ENCODE measurements around the gene HK1. TPM values are rescaled to one million over a fixed set of nuclear protein-coding genes. Genes with fewer than 3 reads are reported as not detected.

The HK1 gene
- total and polyA plus RNA-seq, 2 of the 13 experiments (the other 11 are each of a cell fraction or from before 2014, with no cell fraction given), result 0.29 to 1.5 TPM

DNA sequence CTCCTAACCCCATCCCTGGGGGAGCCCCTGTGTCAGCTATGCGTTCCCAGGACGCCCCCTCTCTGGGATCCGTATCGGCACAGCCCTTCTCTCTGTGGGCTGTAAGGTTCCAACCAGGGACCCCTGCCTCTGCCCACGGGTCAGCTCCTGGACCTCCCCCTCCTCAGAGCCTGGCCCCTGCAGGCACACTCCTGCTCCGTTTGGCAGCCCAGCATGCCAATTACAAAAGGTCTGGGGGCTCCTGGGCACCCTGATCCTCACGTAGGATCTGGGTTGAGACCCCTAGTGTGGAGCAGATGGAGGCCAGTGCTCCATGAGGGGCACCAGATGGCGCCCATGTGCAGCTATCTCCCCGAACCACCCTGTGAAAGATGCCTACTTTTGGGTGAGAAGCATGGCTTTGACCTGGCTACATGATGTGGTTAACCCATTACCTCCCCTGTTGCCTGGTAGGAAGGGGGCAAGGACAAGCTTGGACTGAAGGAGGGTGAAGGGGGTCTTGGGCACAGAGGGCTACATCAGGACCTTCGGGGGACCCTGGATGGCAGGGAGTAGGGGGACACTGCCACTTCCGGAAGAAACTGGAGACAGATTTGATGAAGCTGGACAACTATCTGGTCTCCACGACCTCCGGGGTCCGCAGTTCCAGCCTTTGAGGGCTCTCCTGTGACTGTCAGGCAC, 129.5 kb downstream of the HK1 start (continued):
- TF ChIP-seq, protein P1, sequence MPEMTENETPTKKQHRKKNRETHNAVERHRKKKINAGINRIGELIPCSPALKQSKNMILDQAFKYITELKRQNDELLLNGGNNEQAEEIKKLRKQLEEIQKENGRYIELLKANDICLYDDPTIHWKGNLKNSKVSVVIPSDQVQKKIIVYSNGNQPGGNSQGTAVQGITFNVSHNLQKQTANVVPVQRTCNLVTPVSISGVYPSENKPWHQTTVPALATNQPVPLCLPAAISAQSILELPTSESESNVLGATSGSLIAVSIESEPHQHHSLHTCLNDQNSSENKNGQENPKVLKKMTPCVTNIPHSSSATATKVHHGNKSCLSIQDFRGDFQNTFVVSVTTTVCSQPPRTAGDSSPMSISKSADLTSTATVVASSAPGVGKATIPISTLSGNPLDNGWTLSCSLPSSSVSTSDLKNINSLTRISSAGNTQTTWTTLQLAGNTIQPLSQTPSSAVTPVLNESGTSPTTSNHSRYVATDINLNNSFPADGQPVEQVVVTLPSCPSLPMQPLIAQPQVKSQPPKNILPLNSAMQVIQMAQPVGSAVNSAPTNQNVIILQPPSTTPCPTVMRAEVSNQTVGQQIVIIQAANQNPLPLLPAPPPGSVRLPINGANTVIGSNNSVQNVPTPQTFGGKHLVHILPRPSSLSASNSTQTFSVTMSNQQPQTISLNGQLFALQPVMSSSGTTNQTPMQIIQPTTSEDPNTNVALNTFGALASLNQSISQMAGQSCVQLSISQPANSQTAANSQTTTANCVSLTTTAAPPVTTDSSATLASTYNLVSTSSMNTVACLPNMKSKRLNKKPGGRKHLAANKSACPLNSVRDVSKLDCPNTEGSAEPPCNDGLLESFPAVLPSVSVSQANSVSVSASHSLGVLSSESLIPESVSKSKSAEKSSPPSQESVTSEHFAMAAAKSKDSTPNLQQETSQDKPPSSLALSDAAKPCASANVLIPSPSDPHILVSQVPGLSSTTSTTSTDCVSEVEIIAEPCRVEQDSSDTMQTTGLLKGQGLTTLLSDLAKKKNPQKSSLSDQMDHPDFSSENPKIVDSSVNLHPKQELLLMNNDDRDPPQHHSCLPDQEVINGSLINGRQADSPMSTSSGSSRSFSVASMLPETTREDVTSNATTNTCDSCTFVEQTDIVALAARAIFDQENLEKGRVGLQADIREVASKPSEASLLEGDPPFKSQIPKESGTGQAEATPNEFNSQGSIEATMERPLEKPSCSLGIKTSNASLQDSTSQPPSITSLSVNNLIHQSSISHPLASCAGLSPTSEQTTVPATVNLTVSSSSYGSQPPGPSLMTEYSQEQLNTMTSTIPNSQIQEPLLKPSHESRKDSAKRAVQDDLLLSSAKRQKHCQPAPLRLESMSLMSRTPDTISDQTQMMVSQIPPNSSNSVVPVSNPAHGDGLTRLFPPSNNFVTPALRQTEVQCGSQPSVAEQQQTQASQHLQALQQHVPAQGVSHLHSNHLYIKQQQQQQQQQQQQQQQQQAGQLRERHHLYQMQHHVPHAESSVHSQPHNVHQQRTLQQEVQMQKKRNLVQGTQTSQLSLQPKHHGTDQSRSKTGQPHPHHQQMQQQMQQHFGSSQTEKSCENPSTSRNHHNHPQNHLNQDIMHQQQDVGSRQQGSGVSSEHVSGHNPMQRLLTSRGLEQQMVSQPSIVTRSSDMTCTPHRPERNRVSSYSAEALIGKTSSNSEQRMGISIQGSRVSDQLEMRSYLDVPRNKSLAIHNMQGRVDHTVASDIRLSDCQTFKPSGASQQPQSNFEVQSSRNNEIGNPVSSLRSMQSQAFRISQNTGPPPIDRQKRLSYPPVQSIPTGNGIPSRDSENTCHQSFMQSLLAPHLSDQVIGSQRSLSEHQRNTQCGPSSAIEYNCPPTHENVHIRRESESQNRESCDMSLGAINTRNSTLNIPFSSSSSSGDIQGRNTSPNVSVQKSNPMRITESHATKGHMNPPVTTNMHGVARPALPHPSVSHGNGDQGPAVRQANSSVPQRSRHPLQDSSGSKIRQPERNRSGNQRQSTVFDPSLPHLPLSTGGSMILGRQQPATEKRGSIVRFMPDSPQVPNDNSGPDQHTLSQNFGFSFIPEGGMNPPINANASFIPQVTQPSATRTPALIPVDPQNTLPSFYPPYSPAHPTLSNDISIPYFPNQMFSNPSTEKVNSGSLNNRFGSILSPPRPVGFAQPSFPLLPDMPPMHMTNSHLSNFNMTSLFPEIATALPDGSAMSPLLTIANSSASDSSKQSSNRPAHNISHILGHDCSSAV (CRISPR knock-in tag; IDR thresholded peaks at IDR 0.05; ENCODE audit: borderline replicate concordance), result no peak
- TF ChIP-seq NCOA5 (CRISPR knock-in tag; IDR thresholded peaks at IDR 0.05), result no peak
- no peak for TF ChIP-seq ESRRA (CRISPR knock-in tag; IDR thresholded peaks at IDR 0.05; ENCODE audit: low read depth)
- no peak for TF ChIP-seq FOSL2 (CRISPR knock-in tag; IDR thresholded peaks at IDR 0.05)
- no peak for TF ChIP-seq GABPB1 (CRISPR knock-in tag; IDR thresholded peaks at IDR 0.05)
- TF ChIP-seq HDAC1 (CRISPR knock-in tag; IDR thresholded peaks at IDR 0.05), result 0 out of 2 replicates have a peak, but pooled peaks have one; percentile 24
- TF ChIP-seq, protein P2, sequence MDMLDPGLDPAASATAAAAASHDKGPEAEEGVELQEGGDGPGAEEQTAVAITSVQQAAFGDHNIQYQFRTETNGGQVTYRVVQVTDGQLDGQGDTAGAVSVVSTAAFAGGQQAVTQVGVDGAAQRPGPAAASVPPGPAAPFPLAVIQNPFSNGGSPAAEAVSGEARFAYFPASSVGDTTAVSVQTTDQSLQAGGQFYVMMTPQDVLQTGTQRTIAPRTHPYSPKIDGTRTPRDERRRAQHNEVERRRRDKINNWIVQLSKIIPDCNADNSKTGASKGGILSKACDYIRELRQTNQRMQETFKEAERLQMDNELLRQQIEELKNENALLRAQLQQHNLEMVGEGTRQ (IDR thresholded peaks at IDR 0.05; ENCODE audit: low read depth, low read length), result no peak
- TF ChIP-seq, protein P2 (CRISPR knock-in tag; IDR thresholded peaks at IDR 0.05; ENCODE audit: borderline replicate concordance), result no peak
- no peak for TF ChIP-seq EEA1 (CRISPR knock-in tag; IDR thresholded peaks at IDR 0.05; ENCODE audit: borderline replicate concordance)
- TF ChIP-seq PITX1 (CRISPR knock-in tag; IDR thresholded peaks at IDR 0.05), result no peak
- no peak for TF ChIP-seq SUZ12 (IDR thresholded peaks at IDR 0.05; ENCODE audit: low read depth, low read length)
- TF ChIP-seq, protein P3, sequence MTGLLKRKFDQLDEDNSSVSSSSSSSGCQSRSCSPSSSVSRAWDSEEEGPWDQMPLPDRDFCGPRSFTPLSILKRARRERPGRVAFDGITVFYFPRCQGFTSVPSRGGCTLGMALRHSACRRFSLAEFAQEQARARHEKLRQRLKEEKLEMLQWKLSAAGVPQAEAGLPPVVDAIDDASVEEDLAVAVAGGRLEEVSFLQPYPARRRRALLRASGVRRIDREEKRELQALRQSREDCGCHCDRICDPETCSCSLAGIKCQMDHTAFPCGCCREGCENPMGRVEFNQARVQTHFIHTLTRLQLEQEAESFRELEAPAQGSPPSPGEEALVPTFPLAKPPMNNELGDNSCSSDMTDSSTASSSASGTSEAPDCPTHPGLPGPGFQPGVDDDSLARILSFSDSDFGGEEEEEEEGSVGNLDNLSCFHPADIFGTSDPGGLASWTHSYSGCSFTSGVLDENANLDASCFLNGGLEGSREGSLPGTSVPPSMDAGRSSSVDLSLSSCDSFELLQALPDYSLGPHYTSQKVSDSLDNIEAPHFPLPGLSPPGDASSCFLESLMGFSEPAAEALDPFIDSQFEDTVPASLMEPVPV (CRISPR knock-in tag; IDR thresholded peaks at IDR 0.05), result no peak
- TF ChIP-seq ZNF605 (CRISPR knock-in tag; IDR thresholded peaks at IDR 0.05), result peak; percentile 70
- TF ChIP-seq, protein P4, sequence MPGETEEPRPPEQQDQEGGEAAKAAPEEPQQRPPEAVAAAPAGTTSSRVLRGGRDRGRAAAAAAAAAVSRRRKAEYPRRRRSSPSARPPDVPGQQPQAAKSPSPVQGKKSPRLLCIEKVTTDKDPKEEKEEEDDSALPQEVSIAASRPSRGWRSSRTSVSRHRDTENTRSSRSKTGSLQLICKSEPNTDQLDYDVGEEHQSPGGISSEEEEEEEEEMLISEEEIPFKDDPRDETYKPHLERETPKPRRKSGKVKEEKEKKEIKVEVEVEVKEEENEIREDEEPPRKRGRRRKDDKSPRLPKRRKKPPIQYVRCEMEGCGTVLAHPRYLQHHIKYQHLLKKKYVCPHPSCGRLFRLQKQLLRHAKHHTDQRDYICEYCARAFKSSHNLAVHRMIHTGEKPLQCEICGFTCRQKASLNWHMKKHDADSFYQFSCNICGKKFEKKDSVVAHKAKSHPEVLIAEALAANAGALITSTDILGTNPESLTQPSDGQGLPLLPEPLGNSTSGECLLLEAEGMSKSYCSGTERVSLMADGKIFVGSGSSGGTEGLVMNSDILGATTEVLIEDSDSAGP (CRISPR knock-in tag; IDR thresholded peaks at IDR 0.05; ENCODE audit: borderline replicate concordance), result no peak
- TF ChIP-seq ZNF567 (CRISPR knock-in tag; IDR thresholded peaks at IDR 0.05; ENCODE audit: borderline replicate concordance), result no peak
- TF ChIP-seq SMYD3 (CRISPR knock-in tag; IDR thresholded peaks at IDR 0.05), result no peak

Measured in HepG2 (cell line).